ENCODE data around the gene KMT2D.

DNA sequence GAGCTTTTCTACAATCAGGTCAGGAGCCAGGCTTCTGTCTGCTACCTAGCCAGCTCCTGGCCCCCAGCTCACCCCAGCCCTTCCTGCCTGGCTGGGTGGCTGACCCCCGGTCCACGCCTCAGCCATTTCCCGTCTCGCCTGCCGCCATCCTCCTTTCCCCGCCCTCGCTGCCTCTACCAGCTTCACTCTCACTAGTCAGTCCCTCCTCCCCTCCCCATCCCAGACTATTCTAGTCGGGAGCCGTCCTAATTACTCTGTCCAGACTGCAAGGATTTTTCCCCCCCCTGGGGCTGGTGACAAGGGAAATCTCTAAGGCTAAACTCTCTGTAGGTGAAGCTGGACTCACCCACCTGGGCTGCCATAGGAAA is 33.2 kb upstream of the KMT2D start:
- TF ChIP-seq, protein P1, sequence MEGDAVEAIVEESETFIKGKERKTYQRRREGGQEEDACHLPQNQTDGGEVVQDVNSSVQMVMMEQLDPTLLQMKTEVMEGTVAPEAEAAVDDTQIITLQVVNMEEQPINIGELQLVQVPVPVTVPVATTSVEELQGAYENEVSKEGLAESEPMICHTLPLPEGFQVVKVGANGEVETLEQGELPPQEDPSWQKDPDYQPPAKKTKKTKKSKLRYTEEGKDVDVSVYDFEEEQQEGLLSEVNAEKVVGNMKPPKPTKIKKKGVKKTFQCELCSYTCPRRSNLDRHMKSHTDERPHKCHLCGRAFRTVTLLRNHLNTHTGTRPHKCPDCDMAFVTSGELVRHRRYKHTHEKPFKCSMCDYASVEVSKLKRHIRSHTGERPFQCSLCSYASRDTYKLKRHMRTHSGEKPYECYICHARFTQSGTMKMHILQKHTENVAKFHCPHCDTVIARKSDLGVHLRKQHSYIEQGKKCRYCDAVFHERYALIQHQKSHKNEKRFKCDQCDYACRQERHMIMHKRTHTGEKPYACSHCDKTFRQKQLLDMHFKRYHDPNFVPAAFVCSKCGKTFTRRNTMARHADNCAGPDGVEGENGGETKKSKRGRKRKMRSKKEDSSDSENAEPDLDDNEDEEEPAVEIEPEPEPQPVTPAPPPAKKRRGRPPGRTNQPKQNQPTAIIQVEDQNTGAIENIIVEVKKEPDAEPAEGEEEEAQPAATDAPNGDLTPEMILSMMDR (IDR thresholded peaks at IDR 0.05; ENCODE audit: control extremely low read depth in 1 of 3, insufficient read depth in 1 of 3, low read depth in 1 of 3, low read length in 3 of 3): no peak
- TF ChIP-seq CTBP2 (IDR thresholded peaks at IDR 0.05; ENCODE audit: borderline replicate concordance, insufficient read depth, insufficient read length, low read length) (no peak), RXRA (IDR thresholded peaks at IDR 0.05; ENCODE audit: insufficient read depth, low read depth, low read length) (no peak), YY1 (IDR thresholded peaks at IDR 0.05; ENCODE audit: low read depth, low read length) (no peak)

Data from H1 (cell line).